IMR-90 (cell line): ENCODE data around the gene TCF12. TPM values are rescaled to one million over a fixed set of nuclear protein-coding genes. Genes with fewer than 3 reads are reported as not detected.
A peak's percentile ranks its signal among the peaks of the same experiment; 100 is the strongest.

Source experiments
- ATAC-seq: fragments of 200-7000 bp; cut with Tn5 transposase; 2 replicates; pipeline ENCODE4 v1.9.1; 2020; ENCODE audit warnings: low read depth, mild to moderate bottlenecking, moderate library complexity
- BruUV-seq: library from RNA; stranded (reverse); fragments of 400-500 nt; replicated peaks from 2 replicates; lab custom pipeline; 2021; lab: Mats Ljungman, UMichigan
- CTCF ChIA-PET: fragments of 300-600 bp; formaldehyde crosslinking; extraction: SDS; loops from one replicate; lab custom pipeline; 2021; ENCODE audit warnings: antibody characterized with exemption; lab: Yijun Ruan, JAX
- POLR2A ChIA-PET: fragments of 300-600 bp; sonication (Branson Sonifier 250); formaldehyde crosslinking; loops from one replicate; lab custom pipeline; 2022; ENCODE audit warnings: antibody characterized with exemption; ENCODE audit not compliant: unreplicated experiment; lab: Charles Lee
- DNase-seq: peaks from one replicate; pipeline ENCODE4 v3.0.0; 2013
- H2AFZ ChIP-seq: replicated peaks from 2 replicates; pipeline ENCODE3; 2013; ENCODE audit warnings: low read length, mild to moderate bottlenecking; ENCODE audit not compliant: poor library complexity
- H2AK5ac ChIP-seq: 2 replicates; pipeline ENCODE4 v1.6.1; 2013; ENCODE audit warnings: low read depth, low read length, inconsistent platforms
- H2AK9ac ChIP-seq: replicated peaks from 2 replicates; pipeline ENCODE3; 2013; ENCODE audit warnings: mild to moderate bottlenecking, low read depth, low read length, moderate library complexity; ENCODE audit not compliant: poor library complexity
- H2BK120ac ChIP-seq: 2 replicates; pipeline ENCODE4 v1.6.1; 2013; ENCODE audit warnings: low read depth, low read length, inconsistent platforms
- H2BK15ac ChIP-seq: 3 replicates; pipeline ENCODE4 v1.6.1; 2013; ENCODE audit warnings: low read depth, low read length, inconsistent platforms
- H2BK20ac ChIP-seq: 2 replicates; pipeline ENCODE4 v1.6.1; 2013; ENCODE audit warnings: low read depth, mild to moderate bottlenecking, inconsistent platforms, low read length, moderate library complexity
- H2BK5ac ChIP-seq: 2 replicates; pipeline ENCODE4 v1.6.1; 2013; ENCODE audit warnings: mild to moderate bottlenecking, low read depth, low read length, inconsistent platforms; ENCODE audit not compliant: poor library complexity, severe bottlenecking
- H3K14ac ChIP-seq: replicated peaks from 2 replicates; pipeline ENCODE4 v1.6.1; 2013; ENCODE audit warnings: low read depth, low read length, inconsistent platforms
- H3K18ac ChIP-seq: 2 replicates; pipeline ENCODE4 v1.6.1; 2013; ENCODE audit warnings: low read depth, low read length, control low read depth
- H3K23ac ChIP-seq: 2 replicates; pipeline ENCODE4 v1.6.1; 2013; ENCODE audit warnings: low read depth, low read length, inconsistent platforms
- H3K27ac ChIP-seq: 2 replicates; pipeline ENCODE4 v1.5.1; 2013; ENCODE audit warnings: mild to moderate bottlenecking, control low read depth, low read length; ENCODE audit not compliant: insufficient read depth
- H3K27me3 ChIP-seq: 2 replicates; pipeline ENCODE4 v1.6.1; 2013; ENCODE audit warnings: low read length; ENCODE audit not compliant: control insufficient read depth, insufficient read depth
- H3K36me3 ChIP-seq: 2 replicates; pipeline ENCODE4 v1.6.1; 2013; ENCODE audit warnings: low read length, mixed read lengths; ENCODE audit not compliant: control insufficient read depth, insufficient read depth
- H3K4ac ChIP-seq: 2 replicates; pipeline ENCODE4 v1.6.1; 2013; ENCODE audit warnings: low read depth, low read length, inconsistent platforms
- H3K4me1 ChIP-seq: 2 replicates; pipeline ENCODE4 v1.6.1; 2013; ENCODE audit warnings: low read length, mixed read lengths; ENCODE audit not compliant: control insufficient read depth, insufficient read depth
- H3K4me2 ChIP-seq: 2 replicates; pipeline ENCODE4 v1.6.1; 2013; ENCODE audit warnings: low read depth, mild to moderate bottlenecking, control low read depth, low read length, moderate library complexity
- H3K4me3 ChIP-seq: 2 replicates; pipeline ENCODE4 v1.5.1; 2013; ENCODE audit warnings: low read depth, mild to moderate bottlenecking, control low read depth, low read length, moderate library complexity; ENCODE audit not compliant: insufficient read depth
- H3K56ac ChIP-seq: 2 replicates; pipeline ENCODE4 v1.6.1; 2013; ENCODE audit warnings: low read length, inconsistent platforms; ENCODE audit not compliant: insufficient read depth; ENCODE audit errors: extremely low read depth
- H3K79me1 ChIP-seq, 2 experiments: 2 replicates each; pipeline ENCODE4 v1.6.1; 2013; ENCODE audit warnings: low read length in 2 of 2, inconsistent platforms in 1 of 2, low read depth in 1 of 2
- H3K9ac ChIP-seq: 2 replicates; pipeline ENCODE4 v1.6.1; 2013; ENCODE audit warnings: low read depth, low read length, control low read depth
- H3K9me1 ChIP-seq: 2 replicates; pipeline ENCODE4 v1.6.1; 2013; ENCODE audit warnings: low read length, inconsistent platforms; ENCODE audit not compliant: insufficient read depth
- H3K9me3 ChIP-seq: 2 replicates; pipeline ENCODE4 v1.6.1; 2013; ENCODE audit warnings: low read length; ENCODE audit not compliant: control insufficient read depth, insufficient read depth
- H4K20me1 ChIP-seq: 2 replicates; pipeline ENCODE4 v1.6.1; 2013; ENCODE audit warnings: low read length, inconsistent platforms; ENCODE audit not compliant: insufficient read depth
- H4K5ac ChIP-seq: 2 replicates; pipeline ENCODE4 v1.6.1; 2013; ENCODE audit warnings: mild to moderate bottlenecking, low read depth, low read length, control low read depth
- H4K8ac ChIP-seq, 2 experiments: 2 replicates each; pipeline ENCODE4 v1.6.1; 2013; ENCODE audit warnings: low read depth in 2 of 2, low read length in 2 of 2, control low read depth in 1 of 2, inconsistent platforms in 1 of 2
- H4K91ac ChIP-seq: 2 replicates; pipeline ENCODE4 v1.6.1; 2013; ENCODE audit warnings: low read depth, low read length, inconsistent platforms; ENCODE audit not compliant: insufficient read depth
- FOS ChIP-seq: fragments of 150-350 bp; IDR thresholded peaks from 2 replicates; pipeline ENCODE4 v1.6.1; 2016; ENCODE audit warnings: low read depth, low read length
- RFX5 ChIP-seq: IDR thresholded peaks from 2 replicates; pipeline ENCODE4 v1.8.0; 2012; ENCODE audit warnings: low read depth, mild to moderate bottlenecking, low read length, moderate library complexity
- WGBS, 2 experiments: methylation state at CpG; one replicate each; pipeline versions ENCODE4 v1.1.5 to v1.1.7; 2013; ENCODE audit warnings: missing lambda C conversion rate in 2 of 2; ENCODE audit not compliant: insufficient read length in 1 of 2; ENCODE audit errors: extremely low coverage in 2 of 2; 5-methylcytosine and 5-hydroxymethylcytosine counted together
- dilution Hi-C: fragments of 300-500 bp; cut with HindIII; formaldehyde crosslinking; loops from one replicate; pipeline ENCODE4 v1.14.3; 2018; ENCODE audit warnings: low sequenced_read_pairs; ENCODE audit not compliant: unreplicated experiment
- in situ Hi-C: fragments of 300-500 bp; cut with MboI; formaldehyde crosslinking; loops from 3 replicates; pipeline ENCODE4 v1.14.3; 2019; ENCODE audit warnings: low sequenced_read_pairs, inconsistent platforms, mixed read lengths
- intact Hi-C: fragments of 100-400 bp; cut with micrococcal nuclease; formaldehyde crosslinking; loops from 2 replicates; pipeline ENCODE4 v1.10.0; 2022
- polyA plus RNA-seq, 3 experiments: library from polyadenylated mRNA; depleted of rRNA; stranded (reverse); fragments of >200 nt; gene quantifications; 2 replicates each; pipeline ENCODE4 v1.2.3, GENCODE V29; 2012; ENCODE audit warnings: low replicate concordance in 1 of 3
- total RNA-seq: library from RNA; depleted of rRNA; stranded (reverse); fragments of >200 nt; gene quantifications from 2 replicates; pipeline ENCODE4 v1.2.3, GENCODE V29; 2012

TCF12 gene
- total and polyA plus RNA-seq, 2 of the 4 experiments (the other 2 are of a cell fraction) = 79.4 to 160 TPM

- intact Hi-C loops (loop anchor here (5.0 kb wide), 1 partner anchor 174 kb away; no protein-coding TSS in a partner anchor), dilution Hi-C loops (no loop called here), in situ Hi-C loops (loop anchor here (10.0 kb wide), 1 partner anchor 152 kb away; no protein-coding TSS in a partner anchor)
- CTCF ChIA-PET = interaction anchor here (0.6 to 1.0 kb wide), 3 partner anchors 92 to 661 kb away, joined by 3 to 7 read pairs (median 4); no protein-coding TSS in a partner anchor
- Histone ChIP-seq H2BK20ac (peak overlapping the region; percentile 62), H3K27ac (no peak overlapping the region), H3K4ac (peak overlapping the region; percentile 46; the same call in 1 of the 2 replicates), H4K5ac (peak overlapping the region; percentile 1; the same call in 1 of the 2 replicates), H2BK5ac (peak overlapping the region; percentile 86), H3K4me2 (peak overlapping the region; percentile 53), H3K9me1 (peaks cover 13% of the 10 kb centered on the region), H4K91ac (no peak overlapping the region), H3K23ac (no peak overlapping the region; the same call in 1 of the 2 replicates), H3K36me3 (peaks cover 3% of the 10 kb centered on the region; the same call in 1 of the 2 replicates), H3K56ac (no peak overlapping the region), H2AK9ac (no peak overlapping the region), H4K8ac (peak overlapping the region in 1 of 2 experiments; percentile 58; a peak in 2 of 4 replicates), H3K14ac (no peak overlapping the region), H3K9me3 (peaks cover 9% of the 10 kb centered on the region), H3K79me1 (peaks cover 34 to 53% of the 10 kb centered on the region in 2 experiments), H2BK120ac (peak overlapping the region; percentile 53), H3K9ac (no peak overlapping the region), H3K27me3 (no peaks in the 10 kb centered on the region), H4K20me1 (no peaks in the 10 kb centered on the region), H2AFZ (no peak overlapping the region), H2BK15ac (no peak overlapping the region), H3K18ac (peak overlapping the region; percentile 46; the same call in 1 of the 2 replicates), H2AK5ac (no peak overlapping the region), H3K4me3 (peak overlapping the region; percentile 2; the same call in 1 of the 2 replicates), H3K4me1 (peaks cover 26% of the 10 kb centered on the region)
- no TSS peak for BruUV-seq
- ATAC-seq (peak; percentile 36; the same call in 1 of the 2 replicates), DNase-seq (peak; percentile 70)
- WGBS, 2 experiments = no CpG with 5 or more reads among the region's 3 CpGs
- POLR2A ChIA-PET = no interaction called here
- TF ChIP-seq FOS (peak; percentile 62), RFX5 (no peak)
These were observed 234.5 kb downstream of the TCF12 start for GRCh38 chr15:57152666-57153539.
